ENCODE measurements around the gene UBALD1.

UBALD1 gene

GRCh38 chr16:4633910-4634635, 19.4 kb upstream of the UBALD1 start:
- TF ChIP-seq POLR2AphosphoS5 (IDR thresholded peaks at IDR 0.05; ENCODE audit: low read depth, low read length) (no peak), REST (IDR thresholded peaks at IDR 0.05; ENCODE audit: insufficient read depth in 1 of 2, low read depth in 2 of 2, low read length in 2 of 2) (no peak), SIN3A (IDR thresholded peaks at IDR 0.05; ENCODE audit: borderline replicate concordance, insufficient read depth, low read length) (no peak), FOXP2 (optimal IDR thresholded peaks at IDR 0.05; ENCODE audit: borderline replicate concordance, extremely low read depth, extremely low read length, insufficient read depth) (no peak), TAF1 (IDR thresholded peaks at IDR 0.05; ENCODE audit: borderline replicate concordance, insufficient read depth, low read length) (no peak)

- no peak for TF ChIP-seq TAF1 (IDR thresholded peaks at IDR 0.05; ENCODE audit: borderline replicate concordance, insufficient read depth, low read length)
- TF ChIP-seq FOXP2 (optimal IDR thresholded peaks at IDR 0.05; ENCODE audit: borderline replicate concordance, extremely low read depth, extremely low read length, insufficient read depth) = no peak
- no peak for TF ChIP-seq SIN3A (IDR thresholded peaks at IDR 0.05; ENCODE audit: borderline replicate concordance, insufficient read depth, low read length)
- TF ChIP-seq POLR2AphosphoS5 (IDR thresholded peaks at IDR 0.05; ENCODE audit: low read depth, low read length) = no peak
Measured at GRCh38 chr16:4631444-4631843, 16.8 kb upstream of the UBALD1 start.

- TF ChIP-seq REST (IDR thresholded peaks at IDR 0.05; ENCODE audit: insufficient read depth in 1 of 2, low read depth in 2 of 2, low read length in 2 of 2) (no peak), POLR2AphosphoS5 (IDR thresholded peaks at IDR 0.05; ENCODE audit: low read depth, low read length) (no peak), FOXP2 (optimal IDR thresholded peaks at IDR 0.05; ENCODE audit: borderline replicate concordance, extremely low read depth, extremely low read length, insufficient read depth) (no peak), SIN3A (IDR thresholded peaks at IDR 0.05; ENCODE audit: borderline replicate concordance, insufficient read depth, low read length) (no peak)
Measured at GRCh38 chr16:4628283-4628682, 13.6 kb upstream of the UBALD1 start.

GRCh38 chr16:4626396-4626795, 11.7 kb upstream of the UBALD1 start:
- TF ChIP-seq POLR2AphosphoS5 (IDR thresholded peaks at IDR 0.05; ENCODE audit: low read depth, low read length) (no peak), FOXP2 (optimal IDR thresholded peaks at IDR 0.05; ENCODE audit: borderline replicate concordance, extremely low read depth, extremely low read length, insufficient read depth) (no peak), SIN3A (IDR thresholded peaks at IDR 0.05; ENCODE audit: borderline replicate concordance, insufficient read depth, low read length) (no peak), TAF1 (IDR thresholded peaks at IDR 0.05; ENCODE audit: borderline replicate concordance, insufficient read depth, low read length) (no peak), REST (IDR thresholded peaks at IDR 0.05; ENCODE audit: insufficient read depth in 1 of 2, low read depth in 2 of 2, low read length in 2 of 2) (no peak)

GRCh38 chr16:4625560-4626159, 11.0 kb upstream of the UBALD1 start:
- TF ChIP-seq REST (IDR thresholded peaks at IDR 0.05; ENCODE audit: insufficient read depth in 1 of 2, low read depth in 2 of 2, low read length in 2 of 2) (no peak), FOXP2 (optimal IDR thresholded peaks at IDR 0.05; ENCODE audit: borderline replicate concordance, extremely low read depth, extremely low read length, insufficient read depth) (no peak), TAF1 (IDR thresholded peaks at IDR 0.05; ENCODE audit: borderline replicate concordance, insufficient read depth, low read length) (no peak), SIN3A (IDR thresholded peaks at IDR 0.05; ENCODE audit: borderline replicate concordance, insufficient read depth, low read length) (no peak)

Measured in PFSK-1 (cell line).